Endothelial cell of umbilical vein (primary cell): Measurements from ENCODE around the gene RELL1. TPM values are rescaled to one million over a fixed set of nuclear protein-coding genes. Genes with fewer than 3 reads are reported as not detected.

ENCODE experiments used
- BruUV-seq: library from RNA; stranded (reverse); fragments of 400-500 nt; replicated peaks from 2 replicates; lab custom pipeline; 2021; lab: Mats Ljungman, UMichigan
- CTCF ChIA-PET: fragments of 300-600, 350-600 bp; sonication (Branson Sonifier 250); formaldehyde crosslinking; loops from one replicate; lab custom pipeline; 2021; ENCODE audit warnings: antibody characterized with exemption, inconsistent platforms; lab: Charles Lee
- POLR2A ChIA-PET: fragments of 300-600, 350-600 bp; sonication (Branson Sonifier 250); formaldehyde crosslinking; loops from one replicate; lab custom pipeline; 2021; ENCODE audit warnings: antibody characterized with exemption, inconsistent platforms; lab: Charles Lee
- DNase-seq: peaks from one replicate; pipeline ENCODE4 v3.0.0-alpha.2; 2011; ENCODE audit warnings: low read depth, low spot score
- FAIRE-seq: peaks from 2 replicates; lab custom pipeline; 2011; peaks lifted over from hg19 to GRCh38; lab: Jason Lieb, UNC
- H2AFZ ChIP-seq: 2 replicates; pipeline ENCODE4 v1.6.0; 2012; ENCODE audit warnings: low read depth, low read length, control low read depth, inconsistent platforms
- H3K27ac ChIP-seq: 2 replicates; pipeline ENCODE4 v1.5.1; 2011; ENCODE audit warnings: low read depth, mild to moderate bottlenecking, control low read depth, low read length, moderate library complexity; ENCODE audit not compliant: insufficient read depth
- H3K27me3 ChIP-seq, 2 experiments: 2 replicates each; pipeline versions ENCODE4 v1.6.0 to v1.6.1; 2011; ENCODE audit warnings: low read length in 2 of 2, mixed read lengths in 1 of 2; ENCODE audit not compliant: control insufficient read depth in 2 of 2, insufficient read depth in 2 of 2
- H3K36me3 ChIP-seq, 2 experiments: 2 replicates in 1 of 2; 3 replicates in 1 of 2; pipeline ENCODE4 v1.5.1; 2011; ENCODE audit warnings: low read length in 2 of 2, mild to moderate bottlenecking in 1 of 2, moderate library complexity in 1 of 2; ENCODE audit not compliant: control insufficient read depth in 2 of 2, insufficient read depth in 2 of 2; ENCODE audit errors: extremely low read depth in 1 of 2
- H3K4me1 ChIP-seq: 3 replicates; pipeline ENCODE4 v1.5.1; 2011; ENCODE audit warnings: mild to moderate bottlenecking, low read length; ENCODE audit not compliant: control insufficient read depth, insufficient read depth; ENCODE audit errors: extremely low read depth
- H3K4me2 ChIP-seq: 2 replicates; pipeline ENCODE4 v1.6.1; 2011; ENCODE audit warnings: low read length, control low read depth, mixed read lengths; ENCODE audit not compliant: insufficient read depth
- H3K4me3 ChIP-seq, 3 experiments: fragments of 200-600 bp in 1 of 3; sonication (generic), shearing (Covaris generic) in 1 of 3; replicated peaks in 1 of 3; 2 replicates each; pipeline ENCODE4 v1.5.1; 2011 to 2016; ENCODE audit warnings: control low read depth in 3 of 3, low read length in 3 of 3, mild to moderate bottlenecking in 2 of 3, inconsistent platforms in 1 of 3, low read depth in 1 of 3, moderate library complexity in 1 of 3; ENCODE audit not compliant: insufficient read depth in 1 of 3
- H3K79me2 ChIP-seq: 2 replicates; pipeline ENCODE4 v1.6.0; 2012; ENCODE audit warnings: low read length, inconsistent platforms; ENCODE audit not compliant: control insufficient read depth, insufficient read depth
- H3K9ac ChIP-seq: replicated peaks from 2 replicates; pipeline ENCODE3; 2011; ENCODE audit warnings: low read length, control low read depth; ENCODE audit not compliant: insufficient read depth; ENCODE audit errors: extremely low read depth
- H3K9me1 ChIP-seq: replicated peaks from 3 replicates; pipeline ENCODE4 v1.6.0; 2011; ENCODE audit warnings: mild to moderate bottlenecking, low read length; ENCODE audit not compliant: control insufficient read depth, insufficient read depth; ENCODE audit errors: extremely low read depth
- H3K9me3 ChIP-seq: replicated peaks from 2 replicates; pipeline ENCODE4 v1.5.1; 2012; ENCODE audit warnings: low read length, inconsistent platforms; ENCODE audit not compliant: control insufficient read depth, insufficient read depth
- H4K20me1 ChIP-seq: replicated peaks from 2 replicates; pipeline ENCODE3; 2011; ENCODE audit warnings: mild to moderate bottlenecking, low read length; ENCODE audit not compliant: control insufficient read depth, insufficient read depth; ENCODE audit errors: extremely low read depth
- CTCF ChIP-seq, 2 donors: IDR thresholded peaks; 1 replicate in 1 of 2; 2 replicates in 1 of 2; pipeline ENCODE4 v1.5.1; 2011; ENCODE audit warnings: low read length in 2 of 2, mild to moderate bottlenecking in 2 of 2, moderate library complexity in 2 of 2, control low read depth in 1 of 2, inconsistent platforms in 1 of 2, low read depth in 1 of 2; ENCODE audit not compliant: insufficient read depth in 1 of 2; ENCODE audit errors: extremely low read depth in 1 of 2
- EZH2 ChIP-seq: IDR thresholded peaks from 2 replicates; pipeline ENCODE4 v1.6.1; 2012; ENCODE audit warnings: borderline replicate concordance, low read depth, mild to moderate bottlenecking, moderate library complexity, low read length, inconsistent platforms; ENCODE audit not compliant: severe bottlenecking
- FOS ChIP-seq: IDR thresholded peaks from 2 replicates; pipeline ENCODE4 v1.6.1; 2011; ENCODE audit warnings: mild to moderate bottlenecking, low read length, moderate library complexity, borderline replicate concordance; ENCODE audit not compliant: insufficient read depth
- GATA2 ChIP-seq: IDR thresholded peaks from 2 replicates; pipeline ENCODE4 v1.7.0; 2011; ENCODE audit warnings: low read depth, mild to moderate bottlenecking, moderate library complexity, mixed read lengths, low read length; ENCODE audit not compliant: insufficient read length, insufficient read depth
- JUN ChIP-seq: IDR thresholded peaks from 2 replicates; pipeline ENCODE4 v1.6.1; 2011; ENCODE audit warnings: borderline replicate concordance, low read depth; ENCODE audit not compliant: insufficient read length, insufficient read depth
- MYC ChIP-seq: IDR thresholded peaks from one replicate; pipeline ENCODE4 v1.6.1; 2011; ENCODE audit warnings: mild to moderate bottlenecking, low read depth, low read length
- POLR2A ChIP-seq: IDR thresholded peaks from 2 replicates; pipeline ENCODE4 v1.6.1; 2012; ENCODE audit warnings: low read depth, mild to moderate bottlenecking, control low read depth, low read length
- POLR2AphosphoS5 ChIP-seq: IDR thresholded peaks from 2 replicates; pipeline ENCODE4 v1.6.1; 2012; ENCODE audit warnings: low read depth, mild to moderate bottlenecking, control low read depth, low read length, moderate library complexity; ENCODE audit not compliant: insufficient read depth
- dilution Hi-C: fragments of 300-500 bp; cut with MboI; formaldehyde crosslinking; loops from one replicate; pipeline ENCODE4 v1.15.0; 2019; ENCODE audit warnings: low sequenced_read_pairs; ENCODE audit not compliant: extremely low pct_ligation_motif_present
- intact Hi-C: fragments of 100-400 bp; cut with micrococcal nuclease; formaldehyde crosslinking; loops from one replicate; pipeline ENCODE4 v1.10.0; 2022
- polyA plus RNA-seq, 4 experiments: library from polyadenylated mRNA; depleted of rRNA in 3 of 4; stranded (reverse) in 3 of 4; unstranded in 1 of 4; fragments of >200 nt; gene quantifications; 2 replicates each; pipeline versions ENCODE4 v1.2.1 to v1.2.3, GENCODE V29; 2011 to 2012; ENCODE audit warnings: missing spikeins in 1 of 4
- total RNA-seq: library from RNA; stranded (reverse); gene quantifications from 2 replicates; pipeline ENCODE4 v1.2.3, GENCODE V29; 2021
- TF ChIP-seq, protein P1 (sequence below): IDR thresholded peaks from 2 replicates; pipeline ENCODE4 v1.6.1; 2011; ENCODE audit not compliant: insufficient read depth, insufficient read length

The RELL1 gene
- total and polyA plus RNA-seq, 2 donors (not counting 3 experiments of a cell fraction or from before 2014, with no cell fraction given) = 20.8 to 91.7 TPM

DNA sequence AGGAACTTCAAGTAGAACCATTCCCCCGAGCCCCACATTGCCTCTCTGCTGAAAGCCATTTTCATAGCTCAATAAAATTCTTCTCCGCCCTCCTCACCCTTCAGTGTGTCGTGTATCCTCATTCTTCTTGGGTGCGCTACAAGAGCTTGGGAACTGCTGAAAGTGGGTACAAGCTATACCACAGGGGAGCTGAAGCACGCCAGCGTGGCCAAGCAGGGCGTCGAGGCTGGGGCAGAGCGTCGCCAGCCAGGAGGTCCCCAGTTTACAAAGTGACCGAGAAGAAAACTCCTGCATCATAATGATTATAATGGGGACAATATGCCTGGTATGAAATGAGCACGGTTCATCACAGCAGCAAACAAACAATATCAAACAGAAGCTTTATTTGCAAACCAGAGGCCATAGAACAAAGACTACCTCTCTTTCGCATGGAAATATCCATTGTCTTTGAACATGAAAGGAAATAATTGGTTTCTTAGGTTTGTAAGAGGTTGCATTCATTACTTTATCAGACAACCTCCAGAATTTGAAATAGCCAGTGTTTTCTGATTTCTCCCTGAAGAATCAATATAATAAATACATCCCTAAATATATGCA lies 34.3 kb downstream of the RELL1 start:
- FAIRE-seq (no peak), DNase-seq (no peak)
- no peak overlapping the region for H3K27ac ChIP-seq
- peaks cover 77% of the 10 kb centered on the region for H3K79me2 ChIP-seq
- H3K9ac ChIP-seq = no peak overlapping the region
- H3K36me3 ChIP-seq = peaks cover 3 to 5% of the 10 kb centered on the region in 2 experiments
- H3K4me1 ChIP-seq = peaks cover 30% of the 10 kb centered on the region
- H3K27me3 ChIP-seq = no peaks in the 10 kb centered on the region
- H3K9me1 ChIP-seq = no peaks in the 10 kb centered on the region
- H3K9me3 ChIP-seq = no peaks in the 10 kb centered on the region
- H3K4me3 ChIP-seq = no peak overlapping the region
- H3K4me2 ChIP-seq = no peak overlapping the region
- dilution Hi-C loops (no loop called here), intact Hi-C loops (no loop called here)
- no peak overlapping the region for H2AFZ ChIP-seq
- BruUV-seq = no TSS peak
- no peak for TF ChIP-seq FOS
- TF ChIP-seq POLR2A = no peak
- TF ChIP-seq, protein P1, sequence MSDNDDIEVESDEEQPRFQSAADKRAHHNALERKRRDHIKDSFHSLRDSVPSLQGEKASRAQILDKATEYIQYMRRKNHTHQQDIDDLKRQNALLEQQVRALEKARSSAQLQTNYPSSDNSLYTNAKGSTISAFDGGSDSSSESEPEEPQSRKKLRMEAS = no peak
- TF ChIP-seq EZH2 = no peak
- no peak for TF ChIP-seq CTCF (IDR thresholded peaks at IDR 0.05; ENCODE audit: extremely low read depth in 1 of 2, insufficient read depth in 1 of 2, low read depth in 1 of 2, low read length in 2 of 2)
- TF ChIP-seq GATA2 = no peak
- no peak for TF ChIP-seq MYC
- no peak for TF ChIP-seq JUN
- no peak for TF ChIP-seq POLR2AphosphoS5
- H4K20me1 ChIP-seq = no peaks in the 10 kb centered on the region
- ChIA-PET CTCF (interaction anchor here (0.8 to 2.7 kb wide), 5 partner anchors 13 to 50 kb away, joined by 3 to 14 read pairs (median 3); no protein-coding TSS in a partner anchor), POLR2A (no interaction called here)
